WTC11 (cell line): Measurements from ENCODE around the gene OR8K5. TPM values are rescaled to one million over a fixed set of nuclear protein-coding genes. Genes with fewer than 3 reads are reported as not detected.

Source experiments
- ATAC-seq: fragments of 200-7000 bp; cut with Tn5 transposase; 2 replicates; pipeline ENCODE4 v1.10.0; 2021; ENCODE audit warnings: mild to moderate bottlenecking, moderate library complexity
- CTCF ChIA-PET: fragments of 300-600 bp; sonication (Branson Sonifier 250); formaldehyde crosslinking; loops from one replicate; lab custom pipeline; 2021; ENCODE audit warnings: antibody characterized with exemption; lab: Charles Lee
- POLR2A ChIA-PET: fragments of 350-600 bp; sonication (Branson Sonifier 250); formaldehyde crosslinking; loops from one replicate; lab custom pipeline; 2021; ENCODE audit warnings: antibody characterized with exemption; lab: Charles Lee
- DNase-seq: peaks from one replicate; pipeline ENCODE4 v3.0.0; 2021; ENCODE audit warnings: low spot score
- H3K27ac Mint-ChIP-seq: 2 replicates; pipeline ENCODE4 v1.8.0; 2021; ENCODE audit warnings: mixed read lengths
- H3K27me3 Mint-ChIP-seq: 2 replicates; pipeline ENCODE4 v1.8.0; 2021; ENCODE audit warnings: low read depth, mild to moderate bottlenecking, moderate library complexity, mixed read lengths
- H3K36me3 Mint-ChIP-seq: 2 replicates; pipeline ENCODE4 v1.8.0; 2021; ENCODE audit warnings: mixed read lengths
- H3K4me1 Mint-ChIP-seq: 2 replicates; pipeline ENCODE4 v1.8.0; 2022; ENCODE audit warnings: mixed read lengths
- H3K4me3 Mint-ChIP-seq: 2 replicates; pipeline ENCODE4 v1.8.0; 2021; ENCODE audit warnings: mild to moderate bottlenecking, moderate library complexity, mixed read lengths
- H3K9me3 Mint-ChIP-seq: 2 replicates; pipeline ENCODE4 v1.8.0; 2021; ENCODE audit warnings: mixed read lengths
- ARID4B ChIP-seq: sonication (generic); formaldehyde crosslinking; IDR thresholded peaks from 2 replicates; pipeline ENCODE4 v1.8.0; 2023; ENCODE audit warnings: missing genetic modification reagents, mild to moderate bottlenecking, borderline replicate concordance
- ATF2 ChIP-seq: sonication (generic); formaldehyde crosslinking; IDR thresholded peaks from 2 replicates; pipeline ENCODE4 v1.8.1; 2022; ENCODE audit warnings: low read depth, missing genetic modification reagents, borderline replicate concordance
- CTCF ChIP-seq: fragments of 200-600 bp; IDR thresholded peaks from 2 replicates; pipeline ENCODE4 v1.8.0; 2022; ENCODE audit warnings: antibody characterized with exemption
- E2F1 ChIP-seq: sonication (generic); formaldehyde crosslinking; IDR thresholded peaks from 2 replicates; pipeline ENCODE4 v1.8.0; 2022; ENCODE audit warnings: mild to moderate bottlenecking, missing genetic modification reagents
- ETV6 ChIP-seq: sonication (generic); formaldehyde crosslinking; IDR thresholded peaks from 2 replicates; pipeline ENCODE4 v1.8.1; 2022; ENCODE audit warnings: mild to moderate bottlenecking, missing genetic modification reagents
- FOXJ3 ChIP-seq: sonication (generic); formaldehyde crosslinking; IDR thresholded peaks from 2 replicates; pipeline ENCODE4 v1.9.0; 2021; ENCODE audit warnings: missing genetic modification reagents, mild to moderate bottlenecking, borderline replicate concordance
- FOXP1 ChIP-seq: sonication (generic); formaldehyde crosslinking; IDR thresholded peaks from 2 replicates; pipeline ENCODE4 v1.8.0; 2022; ENCODE audit warnings: missing genetic modification reagents, mild to moderate bottlenecking, moderate library complexity, borderline replicate concordance
- GRHL2 ChIP-seq: fragments of 250-450 bp; sonication (Bioruptor Pico); IDR thresholded peaks from 2 replicates; pipeline ENCODE4 v1.8.0; 2022; ENCODE audit warnings: mild to moderate bottlenecking, moderate library complexity; ENCODE audit not compliant: insufficient replicate concordance, severe bottlenecking
- HMGA2 ChIP-seq: fragments of 250-450 bp; sonication (Bioruptor Pico); IDR thresholded peaks from 2 replicates; pipeline ENCODE4 v1.4.0; 2021; ENCODE audit warnings: mild to moderate bottlenecking, moderate library complexity
- NFATC4 ChIP-seq: fragments of 250-450 bp; sonication (Bioruptor Pico); IDR thresholded peaks from 2 replicates; pipeline ENCODE4 v1.9.0; 2021; ENCODE audit warnings: mild to moderate bottlenecking
- NR2C2 ChIP-seq: sonication (generic); formaldehyde crosslinking; IDR thresholded peaks from 2 replicates; pipeline ENCODE4 v1.8.0; 2022; ENCODE audit warnings: mild to moderate bottlenecking, missing genetic modification reagents
- PREB ChIP-seq: sonication (generic); formaldehyde crosslinking; IDR thresholded peaks from 2 replicates; pipeline ENCODE4 v1.8.1; 2022; ENCODE audit warnings: mild to moderate bottlenecking, missing genetic modification reagents, moderate library complexity, borderline replicate concordance
- SP1 ChIP-seq: sonication (generic); formaldehyde crosslinking; conservative IDR thresholded peaks from 2 replicates; pipeline ENCODE4 v1.8.1; 2022; ENCODE audit warnings: missing genetic modification reagents
- TP53 ChIP-seq: sonication (generic); formaldehyde crosslinking; IDR thresholded peaks from 2 replicates; pipeline ENCODE4 v1.8.1; 2023; ENCODE audit warnings: mild to moderate bottlenecking, missing genetic modification reagents
- ZNF138 ChIP-seq: sonication (generic); formaldehyde crosslinking; conservative IDR thresholded peaks from 2 replicates; pipeline ENCODE4 v1.8.1; 2022; ENCODE audit warnings: mild to moderate bottlenecking, moderate library complexity, missing genetic modification reagents
- ZNF263 ChIP-seq: sonication (generic); formaldehyde crosslinking; IDR thresholded peaks from 2 replicates; pipeline ENCODE4 v1.8.1; 2022; ENCODE audit warnings: low read depth, mild to moderate bottlenecking, moderate library complexity, missing genetic modification reagents
- ZNF512 ChIP-seq: sonication (generic); formaldehyde crosslinking; IDR thresholded peaks from 2 replicates; pipeline ENCODE4 v1.8.1; 2022; ENCODE audit warnings: missing genetic modification reagents, borderline replicate concordance
- ZNF532 ChIP-seq: fragments of 250-450 bp; sonication (Bioruptor Pico); IDR thresholded peaks from 2 replicates; pipeline ENCODE4 v1.9.0; 2021; ENCODE audit warnings: mild to moderate bottlenecking, borderline replicate concordance
- total RNA-seq: library from RNA; stranded (reverse); gene quantifications from 3 replicates; pipeline ENCODE4 v1.2.3, GENCODE V29; 2021

OR8K5 gene
- total RNA-seq, 1 experiment from 2014 or later, result not detected

GRCh38 chr11:56207790-56208189, 47.7 kb upstream of the OR8K5 start:
- Mint-ChIP-seq H3K4me3 (no peak overlapping the region), H3K27ac (no peak overlapping the region), H3K4me1 (no peaks in the 10 kb centered on the region), H3K9me3 (peaks cover 22% of the 10 kb centered on the region), H3K36me3 (no peaks in the 10 kb centered on the region), H3K27me3 (no peaks in the 10 kb centered on the region)
- TF ChIP-seq PREB (CRISPR knock-in tag), result no peak
- TF ChIP-seq ATF2 (CRISPR knock-in tag), result no peak
- no peak for TF ChIP-seq GRHL2 (CRISPR knock-in tag)
- DNase-seq (no peak), ATAC-seq (no peak)
- POLR2A ChIA-PET, result no interaction called here
- CTCF ChIA-PET, result no interaction called here

GRCh38 chr11:56197367-56197766, 37.2 kb upstream of the OR8K5 start:
- H3K4me3 Mint-ChIP-seq, result no peak overlapping the region
- H3K4me1 Mint-ChIP-seq, result no peaks in the 10 kb centered on the region
- CTCF ChIA-PET, result no interaction called here
- H3K27ac Mint-ChIP-seq, result no peak overlapping the region
- no peaks in the 10 kb centered on the region for H3K36me3 Mint-ChIP-seq
- peaks cover 14% of the 10 kb centered on the region for H3K9me3 Mint-ChIP-seq
- DNase-seq, result no peak
- H3K27me3 Mint-ChIP-seq, result no peaks in the 10 kb centered on the region
- POLR2A ChIA-PET, result no interaction called here
- ATAC-seq, result no peak
- TF ChIP-seq FOXP1 (CRISPR knock-in tag), result no peak
- TF ChIP-seq NFATC4 (CRISPR knock-in tag), result no peak
- TF ChIP-seq ZNF263 (CRISPR knock-in tag), result no peak
- TF ChIP-seq ZNF532 (CRISPR knock-in tag), result no peak
- no peak for TF ChIP-seq ZNF138 (CRISPR knock-in tag)
- no peak for TF ChIP-seq NR2C2 (CRISPR knock-in tag)
- no peak for TF ChIP-seq TP53 (CRISPR knock-in tag)
- TF ChIP-seq HMGA2, result no peak
- TF ChIP-seq ARID4B (CRISPR knock-in tag), result no peak
- no peak for TF ChIP-seq CTCF
- no peak for TF ChIP-seq ETV6 (CRISPR knock-in tag)
- no peak for TF ChIP-seq E2F1 (CRISPR knock-in tag)
- no peak for TF ChIP-seq SP1 (CRISPR knock-in tag)
- no peak for TF ChIP-seq ZNF512 (CRISPR knock-in tag)
- TF ChIP-seq FOXJ3 (CRISPR knock-in tag), result no peak
